ENCODE results near the gene MRGPRF. TPM values are rescaled to one million over a fixed set of nuclear protein-coding genes. Genes with fewer than 3 reads are reported as not detected.
"Not testable (repeated sequence)": the region's sequence is repeated elsewhere in the genome, so short reads cannot be mapped to it uniquely, and the experiment has no call there.

Gene MRGPRF
- total RNA-seq, 1 experiment from 2014 or later, result not detected

DNA sequence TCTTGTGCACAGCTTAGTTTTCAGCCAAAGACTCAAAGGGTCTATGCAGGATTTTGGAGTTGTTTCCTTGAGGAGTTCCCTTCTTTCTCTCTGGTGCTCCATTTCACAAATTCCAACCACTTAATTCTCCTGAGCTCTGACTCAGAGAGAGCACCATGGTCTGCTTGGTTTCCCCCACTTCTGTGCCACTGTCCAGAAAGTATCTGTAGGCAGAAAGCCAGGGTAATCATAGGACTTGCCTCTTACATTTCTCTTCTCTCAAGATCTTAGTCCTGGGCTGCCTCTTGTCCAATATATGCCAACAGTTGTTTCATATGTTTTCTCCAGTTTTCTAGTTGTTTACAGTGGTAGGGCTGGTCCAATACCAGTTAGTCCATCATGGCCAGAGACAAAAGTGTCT lies 25.8 kb downstream of the MRGPRF start:
- DNase-seq (ENCODE audit: low read depth), result no peak

DNA sequence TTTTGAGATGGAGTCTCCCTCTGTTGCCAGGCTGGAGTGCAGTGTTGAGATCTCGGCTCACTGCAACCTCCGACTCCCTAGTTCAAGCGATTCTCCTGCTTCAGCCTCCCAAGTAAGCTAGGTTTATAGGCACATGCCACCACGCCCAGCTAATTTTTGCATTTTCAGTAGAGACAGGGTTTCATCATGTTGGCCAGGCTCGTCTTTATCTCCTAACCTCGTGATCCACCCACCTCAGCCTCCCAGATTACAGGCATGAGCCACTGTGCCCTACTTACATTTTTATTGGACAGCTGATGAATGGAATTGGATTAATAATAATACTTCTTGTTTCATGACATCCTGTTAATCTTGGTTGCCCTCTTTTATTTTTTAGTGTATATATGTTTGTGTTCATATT lies 29.2 kb downstream of the MRGPRF start:
- DNase-seq (ENCODE audit: low read depth), result no peak

DNA sequence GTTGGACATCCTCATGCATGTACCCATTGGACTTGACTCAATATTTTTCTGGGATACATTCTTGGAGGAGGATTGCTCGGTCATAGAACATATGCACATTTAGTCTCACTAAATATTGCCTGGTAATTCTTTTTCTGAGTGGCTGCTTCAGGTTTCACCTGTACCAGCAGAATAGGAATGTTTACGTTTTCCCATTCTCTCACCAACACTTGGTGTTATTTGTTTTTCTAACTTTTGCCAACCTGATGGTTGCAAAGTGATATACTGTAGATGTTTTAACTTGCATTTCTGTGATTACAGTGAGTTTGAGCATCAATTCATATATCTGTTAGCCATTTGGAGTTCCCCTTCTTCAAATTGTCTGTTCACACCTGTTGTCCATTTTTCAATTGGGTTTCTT lies 30.9 kb downstream of the MRGPRF start:
- no peak for DNase-seq (ENCODE audit: low read depth)

DNA sequence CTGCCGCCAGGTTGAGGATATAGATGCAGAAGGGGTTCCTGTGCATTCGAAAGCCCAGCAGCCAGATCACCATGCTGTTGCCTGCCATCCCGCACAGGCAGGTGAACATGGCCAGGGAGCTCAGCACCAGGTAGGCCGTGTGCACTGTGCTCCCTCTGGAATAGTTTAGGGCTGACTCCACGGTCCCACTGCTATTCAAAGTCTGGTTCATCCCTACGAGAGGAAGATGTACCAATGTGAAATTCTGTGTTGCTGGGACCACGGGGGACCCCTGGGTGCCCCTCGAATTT lies 32.3 kb downstream of the MRGPRF start, which contains the start of gene MRGPRD:
MRGPRD (minus strand) TSS at position 211 of the 290 bp plus-strand sequence; CDS start at position 211, 0 bp downstream.
- no peak for DNase-seq (ENCODE audit: low read depth)

DNA sequence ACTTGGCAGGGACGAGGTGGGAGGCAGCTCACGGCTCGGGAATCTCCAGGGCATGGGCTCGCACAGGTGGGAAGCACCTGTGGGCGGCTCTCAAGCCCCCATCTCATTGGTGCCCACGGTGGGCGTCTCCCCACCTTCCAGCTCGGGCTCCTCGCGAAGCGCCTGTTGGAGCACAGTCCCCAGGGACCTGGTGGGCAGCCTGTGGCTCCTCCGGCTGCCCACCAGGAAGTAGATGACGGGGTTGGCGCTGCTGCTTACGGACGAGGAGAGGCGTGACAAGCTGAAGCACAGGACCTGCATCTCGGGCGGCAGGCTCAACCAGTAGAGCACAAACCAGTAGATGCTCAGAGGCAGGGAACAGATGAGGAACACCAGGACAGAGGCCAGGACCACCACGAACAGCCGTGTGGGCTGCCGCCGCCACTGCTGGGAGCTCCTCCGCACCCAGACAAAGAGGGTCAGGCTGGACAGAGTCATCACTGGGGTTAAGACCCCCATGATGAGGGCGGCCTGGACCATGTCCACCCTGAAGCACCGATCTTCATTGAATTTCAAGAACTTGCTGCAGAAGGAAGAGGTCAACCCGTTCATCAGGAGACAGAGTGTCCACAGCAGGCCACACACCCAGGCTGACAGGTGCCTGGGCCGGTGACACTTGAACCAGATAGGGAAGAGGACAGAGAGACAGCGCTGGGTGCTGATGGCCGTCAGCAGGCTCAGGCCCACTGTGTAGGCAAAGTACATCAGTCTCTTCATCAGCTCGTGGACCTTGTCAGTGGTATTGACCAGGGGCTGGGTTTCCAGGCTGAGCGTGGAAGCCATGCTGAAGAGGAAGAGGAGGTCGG lies 32.9 kb downstream of the MRGPRF start:
- DNase-seq (ENCODE audit: low read depth), result no peak

DNA sequence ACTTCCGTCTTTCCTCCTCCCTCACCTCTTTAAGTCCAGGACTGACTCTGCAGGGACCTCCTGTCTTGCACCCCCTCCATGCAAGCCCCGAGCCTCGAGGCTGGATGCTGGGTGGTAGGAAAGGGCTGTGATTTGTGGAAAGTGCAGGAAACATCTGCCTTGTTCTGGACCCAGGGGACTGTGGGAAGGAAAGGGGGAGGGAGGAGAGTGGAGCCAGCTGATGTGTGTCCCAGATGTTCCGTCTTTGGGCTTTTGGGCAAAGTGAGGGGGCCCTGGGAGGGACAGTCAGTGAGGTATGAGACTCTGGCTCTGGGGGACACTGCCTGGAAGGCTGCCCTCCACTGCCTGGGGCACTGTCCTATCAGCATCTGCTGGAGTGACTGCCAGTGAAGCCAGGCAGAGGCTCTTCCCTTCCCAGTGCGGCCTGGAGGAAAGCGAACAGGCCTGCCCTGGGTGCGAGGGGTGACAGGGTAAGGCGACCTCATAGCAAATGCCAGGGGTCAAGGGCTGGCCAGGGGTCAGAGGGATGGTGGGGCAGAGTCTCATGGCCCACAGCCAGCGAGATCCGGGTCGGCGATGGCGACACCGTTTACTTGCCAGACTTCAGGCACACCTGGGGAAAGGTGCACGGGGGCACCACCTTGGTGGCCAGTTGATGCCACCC lies 34.0 kb downstream of the MRGPRF start:
- no peak for DNase-seq (ENCODE audit: low read depth)

DNA sequence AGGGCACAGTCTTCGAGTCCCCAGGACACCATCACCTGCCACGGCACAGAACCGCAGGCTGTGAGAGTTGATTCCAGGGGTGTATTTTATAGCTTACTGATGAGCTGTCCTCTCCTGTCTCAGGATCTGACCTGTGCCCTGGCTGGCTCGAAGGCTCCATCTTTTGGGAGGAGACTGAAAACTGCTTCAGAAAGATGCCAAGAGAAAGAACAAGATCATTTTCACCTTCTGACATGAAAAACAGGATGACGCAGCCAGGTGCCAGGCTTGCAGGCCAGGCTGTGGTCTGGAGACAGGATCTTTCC lies 34.5 kb downstream of the MRGPRF start:
- no peak for DNase-seq (ENCODE audit: low read depth)

DNA sequence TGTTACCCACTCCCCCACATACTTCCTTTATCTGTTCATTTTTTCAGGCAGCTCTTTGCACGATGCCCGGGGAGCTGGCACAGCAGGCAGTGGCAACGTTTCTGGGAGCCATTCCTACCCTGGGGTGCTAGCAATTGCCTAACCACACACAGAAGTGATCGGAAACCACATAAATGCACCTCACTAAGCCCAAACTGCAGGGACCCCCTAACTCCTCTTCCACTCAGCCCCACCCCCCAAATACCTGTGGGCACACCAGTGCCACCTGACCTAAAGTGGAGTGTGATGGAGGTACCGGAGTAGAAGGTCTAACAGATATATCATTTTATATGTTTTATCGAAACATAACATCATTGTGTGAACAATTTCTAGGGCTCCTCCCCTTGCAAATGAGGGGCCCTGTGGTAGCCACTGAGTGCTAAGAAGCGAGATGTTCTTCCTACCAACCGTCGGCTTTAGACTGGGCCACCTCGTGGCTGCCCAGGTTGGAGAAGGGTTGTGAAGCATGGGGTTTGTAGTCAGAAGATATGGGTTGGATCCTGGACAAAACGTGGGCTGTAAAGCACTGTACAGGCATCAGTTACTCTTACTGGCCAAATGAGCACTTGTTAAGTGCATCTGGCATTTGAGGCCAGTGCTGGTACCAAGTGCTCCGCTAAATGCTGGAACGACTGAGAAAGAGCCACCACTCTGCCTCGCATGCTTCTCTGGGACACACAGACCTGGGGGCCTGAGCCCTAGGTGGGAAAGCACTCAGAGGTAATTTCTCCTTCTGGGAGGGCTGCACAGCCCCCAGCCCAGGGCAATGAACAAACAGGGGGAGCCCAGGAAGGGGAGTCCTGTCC lies 35.0 kb downstream of the MRGPRF start:
- no peak for DNase-seq (ENCODE audit: low read depth)

DNA sequence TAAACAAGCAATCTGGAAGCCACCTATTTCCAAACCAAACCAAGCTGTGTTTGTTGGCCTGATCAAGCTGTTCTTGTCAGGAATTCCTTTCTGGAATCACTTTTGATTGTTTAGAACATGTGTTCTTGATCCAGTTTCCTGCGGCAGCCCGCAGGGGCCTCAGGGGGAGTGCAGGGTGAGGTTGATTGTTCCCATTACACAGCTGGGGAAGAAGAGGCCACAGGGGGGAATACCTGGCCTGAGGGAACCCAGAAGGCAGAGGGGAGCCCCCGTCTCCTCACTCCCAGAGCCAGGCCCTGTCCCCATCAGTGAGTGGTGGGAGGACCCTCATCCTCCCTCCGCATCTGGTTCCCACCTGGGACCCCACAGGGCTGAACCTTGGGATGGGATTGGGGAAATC lies 36.5 kb downstream of the MRGPRF start:
- no peak for DNase-seq (ENCODE audit: low read depth)

DNA sequence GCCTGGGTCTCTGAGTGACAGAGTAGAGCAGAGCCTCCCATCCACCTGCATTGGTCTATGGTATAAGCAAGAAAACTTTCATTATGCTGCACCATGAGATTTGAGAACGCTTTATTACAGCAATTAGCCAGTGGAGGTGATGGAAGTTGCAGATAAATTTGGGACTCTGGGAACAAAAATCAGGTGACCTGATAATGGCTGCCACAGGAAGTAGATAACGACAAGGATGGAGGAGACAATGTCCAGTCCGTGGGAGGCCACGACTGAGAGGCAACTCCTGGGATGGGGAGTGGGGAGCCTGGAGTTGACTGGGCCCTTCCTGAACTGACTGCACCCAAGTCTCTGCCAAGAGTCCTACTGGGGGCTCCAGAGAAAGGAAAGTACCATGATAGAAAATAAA lies 37.0 kb downstream of the MRGPRF start:
- DNase-seq (ENCODE audit: low read depth), result no peak

DNA sequence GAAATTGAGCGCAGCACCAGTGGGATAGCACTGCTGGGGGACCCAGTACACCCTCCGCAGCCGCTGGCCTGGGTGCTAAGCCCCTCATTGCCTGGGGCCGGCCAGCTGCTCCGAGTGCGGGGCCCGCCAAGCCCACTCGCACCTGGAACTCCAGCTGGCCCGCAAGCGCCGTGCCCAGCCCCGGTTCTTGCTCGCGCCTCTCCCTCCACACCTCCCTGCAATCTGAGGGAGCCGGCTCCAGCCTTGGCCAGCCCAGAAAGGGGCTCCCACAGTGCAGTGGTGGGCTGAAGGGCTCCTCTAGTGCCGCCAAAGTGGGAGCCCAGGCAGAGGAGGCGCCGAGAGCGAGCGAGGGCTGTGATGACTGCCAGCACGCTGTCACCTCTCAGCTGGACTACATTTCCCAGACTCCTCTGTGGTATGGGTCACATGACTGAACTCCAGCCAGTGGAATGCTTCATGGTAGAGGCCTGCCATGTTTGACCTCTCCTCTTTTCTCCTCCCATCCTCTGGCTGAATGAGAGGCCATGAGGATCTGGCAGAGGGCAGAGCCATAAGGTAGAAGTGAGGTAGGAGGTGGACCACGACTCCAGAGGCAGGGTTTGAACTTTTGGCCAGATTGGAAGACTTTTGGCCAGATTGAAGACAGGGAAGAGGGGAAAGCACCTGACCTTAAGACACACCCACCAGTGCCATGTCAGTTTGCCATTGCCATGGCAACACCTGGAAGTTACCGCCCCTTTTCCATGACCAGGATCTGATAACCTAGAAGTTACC lies 38.4 kb downstream of the MRGPRF start:
- DNase-seq (ENCODE audit: low read depth), result peak; percentile 46

DNA sequence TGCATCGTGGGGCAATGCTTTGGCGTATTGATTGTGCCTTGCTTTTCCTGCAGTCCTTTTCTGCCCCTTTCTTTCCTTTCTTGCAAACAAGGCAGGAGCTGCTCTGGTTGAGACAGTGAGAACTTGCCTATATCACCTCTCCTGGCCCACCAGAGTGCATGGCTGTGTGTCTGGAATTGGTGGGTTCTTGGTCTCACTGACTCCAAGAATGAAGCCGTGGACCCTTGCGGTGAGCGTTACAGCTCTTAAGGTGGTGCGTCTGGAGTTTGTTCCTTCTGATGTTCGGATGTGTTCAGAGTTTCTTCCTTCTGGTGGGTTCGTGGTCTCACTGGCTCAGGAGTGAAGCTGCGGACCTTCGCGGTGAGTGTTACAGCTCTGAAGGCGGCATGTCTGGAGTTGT lies 39.3 kb downstream of the MRGPRF start:
- not testable (repeated sequence) for DNase-seq (ENCODE audit: low read depth)

DNA sequence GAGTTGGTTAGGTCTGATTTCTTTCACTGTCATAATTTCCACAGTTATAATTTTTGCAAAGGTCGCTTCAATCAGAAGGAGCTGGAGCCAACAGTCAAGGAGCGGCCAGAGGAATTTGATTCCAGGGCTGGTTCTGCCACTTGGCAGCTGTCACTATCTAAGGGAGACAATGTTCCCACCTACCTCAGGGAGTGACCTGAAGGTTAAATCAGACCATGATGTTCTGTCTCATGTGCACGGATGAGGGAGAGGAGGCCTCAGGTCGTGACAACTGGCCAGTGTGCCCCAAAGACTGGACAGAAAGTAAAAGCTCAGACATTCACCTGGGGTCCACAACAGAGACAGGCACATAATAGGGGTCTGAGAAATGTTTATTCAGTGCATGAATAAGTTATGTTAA lies 39.8 kb downstream of the MRGPRF start:
- DNase-seq (ENCODE audit: low read depth), result no peak

DNA sequence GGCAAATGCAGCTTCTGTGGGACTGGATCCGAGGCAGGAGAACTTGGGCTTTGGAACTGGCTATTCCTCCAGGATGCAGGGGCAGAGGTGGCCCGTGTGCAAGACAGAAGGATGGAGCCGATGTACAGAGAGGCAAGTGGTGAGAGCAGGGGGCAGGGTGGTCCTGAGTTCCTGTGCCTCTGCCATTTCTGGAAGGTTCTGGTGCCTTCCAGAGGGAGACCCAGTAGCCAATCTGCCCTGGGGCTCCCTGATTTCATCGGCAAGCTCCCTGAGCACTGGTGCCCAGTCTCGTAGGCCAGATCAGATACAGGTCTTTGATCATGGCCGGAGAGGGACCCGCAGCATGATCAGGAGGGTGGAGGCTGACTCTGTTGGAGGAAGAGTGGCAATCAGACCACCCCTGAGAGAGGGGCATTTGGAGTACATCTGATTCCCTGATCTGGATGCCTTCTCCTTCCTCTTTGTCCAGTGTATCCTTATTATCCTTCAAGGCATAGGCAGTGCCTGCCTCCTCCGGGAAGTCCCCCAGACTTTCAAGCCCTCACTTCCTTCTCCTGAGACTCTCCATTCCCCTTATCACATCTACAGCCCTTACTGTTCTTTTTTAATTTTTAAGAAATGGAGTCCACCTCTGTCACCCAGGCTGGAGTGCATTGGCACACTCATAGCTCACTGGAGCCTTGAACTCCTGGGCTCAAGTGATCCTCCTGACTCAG lies 42.0 kb downstream of the MRGPRF start:
- DNase-seq (ENCODE audit: low read depth), result no peak

DNA sequence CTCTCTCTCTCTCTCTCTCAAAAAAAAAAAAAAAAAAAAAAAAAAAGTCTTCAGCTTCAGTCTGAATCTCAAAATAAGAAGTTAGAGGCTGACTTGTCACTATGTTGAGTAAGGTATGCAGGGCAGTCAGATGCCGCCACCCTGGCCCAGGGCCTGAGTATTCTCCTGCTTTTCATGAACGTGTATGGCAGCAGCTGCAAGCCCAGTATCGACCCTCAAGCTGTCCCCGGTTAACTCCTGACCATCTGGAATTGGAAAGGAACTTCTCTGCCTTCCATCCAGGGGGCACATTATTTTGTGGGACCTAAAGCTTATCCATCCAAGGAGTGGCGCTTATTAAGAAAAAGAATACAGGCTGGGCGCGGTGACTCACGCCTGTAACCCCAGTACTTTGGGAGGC lies 43.7 kb downstream of the MRGPRF start:
- DNase-seq (ENCODE audit: low read depth), result no peak

DNA sequence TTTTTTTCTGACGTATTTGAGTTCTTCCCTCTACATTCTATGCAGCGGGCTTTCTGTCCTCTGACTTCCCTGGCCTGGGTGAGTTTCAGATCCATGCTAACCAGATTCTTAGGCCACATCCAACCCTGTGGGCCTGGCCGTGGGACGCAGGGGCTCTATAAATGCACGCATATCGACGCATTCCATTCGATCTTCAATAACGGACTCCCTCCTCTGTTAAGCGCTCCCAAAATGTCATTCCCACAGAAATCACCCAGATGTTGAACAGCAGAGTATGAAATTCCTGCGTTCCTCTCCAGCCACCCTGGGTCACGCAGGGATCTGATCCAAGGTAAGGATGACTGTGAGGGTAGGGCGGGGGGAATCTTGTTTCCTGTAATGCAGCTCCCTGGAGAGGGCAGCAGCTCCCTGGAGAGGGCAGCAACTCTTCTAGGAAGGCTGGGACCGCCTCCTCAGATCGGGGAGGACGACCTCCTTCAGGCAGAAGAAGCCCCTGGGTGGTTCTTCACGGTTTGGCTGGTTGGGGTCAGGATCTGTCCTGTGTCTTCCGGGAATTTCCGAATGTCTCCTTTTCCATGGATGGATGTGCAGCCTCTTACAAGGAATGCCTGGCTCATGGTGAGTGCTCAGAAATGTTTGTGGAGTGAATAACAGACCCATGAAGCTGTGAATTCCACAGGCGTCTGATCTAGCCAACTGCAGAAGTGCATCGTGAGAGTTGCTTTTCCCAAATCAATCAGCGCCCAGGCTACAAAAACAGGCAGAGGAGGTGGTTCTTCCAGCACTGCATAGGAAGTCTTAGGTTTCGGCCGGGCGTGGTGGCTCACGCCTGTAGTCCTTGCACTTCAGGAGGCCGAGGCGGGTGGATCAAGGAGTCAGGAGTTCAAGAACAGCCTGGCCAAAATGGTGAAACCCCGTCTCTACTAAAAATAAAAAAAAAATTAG lies 44.5 kb downstream of the MRGPRF start:
- DNase-seq (ENCODE audit: low read depth), result no peak

DNA sequence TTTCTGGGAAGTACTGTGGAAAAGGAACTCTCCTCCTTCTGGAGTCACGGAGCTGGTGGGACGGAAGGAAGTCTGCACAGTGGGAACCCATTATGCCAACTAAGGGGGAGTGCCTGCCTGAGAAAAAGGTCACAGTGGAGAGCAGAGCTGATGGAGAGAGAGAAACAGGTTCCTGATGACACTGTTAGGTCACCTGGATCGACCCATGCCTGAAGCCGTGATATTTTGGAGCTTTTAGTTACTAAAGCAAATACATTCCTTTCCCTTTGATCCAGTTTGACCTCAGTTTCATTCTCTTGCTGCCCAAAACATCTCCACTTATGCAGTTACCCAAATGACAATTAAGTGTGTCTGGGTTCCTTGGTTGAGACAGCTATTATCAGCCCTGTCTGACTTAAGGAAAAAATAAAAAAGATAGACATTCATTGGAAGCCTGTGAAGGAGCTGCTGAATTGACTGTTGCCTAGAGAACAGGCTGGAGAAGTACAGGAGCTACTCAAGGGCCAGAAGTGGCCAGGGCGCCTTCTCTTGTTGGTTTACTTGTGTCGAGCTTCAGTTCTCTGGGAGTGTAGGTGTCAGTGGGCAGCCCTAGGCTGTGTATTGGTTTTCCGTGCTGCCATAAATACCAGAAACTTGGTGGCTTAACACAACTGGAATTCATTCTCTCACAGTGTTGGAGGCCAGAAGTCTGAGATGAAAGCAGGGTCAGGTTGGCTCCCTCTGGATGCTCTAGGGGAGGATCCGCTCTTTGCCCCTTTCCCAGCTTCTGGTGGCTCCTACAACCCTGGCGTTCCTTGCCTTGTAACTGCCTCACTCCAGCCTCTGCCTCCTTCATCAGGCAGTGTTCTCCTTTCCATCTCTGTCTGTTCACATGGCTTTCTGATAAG lies 45.9 kb downstream of the MRGPRF start:
- DNase-seq (ENCODE audit: low read depth), result no peak

DNA sequence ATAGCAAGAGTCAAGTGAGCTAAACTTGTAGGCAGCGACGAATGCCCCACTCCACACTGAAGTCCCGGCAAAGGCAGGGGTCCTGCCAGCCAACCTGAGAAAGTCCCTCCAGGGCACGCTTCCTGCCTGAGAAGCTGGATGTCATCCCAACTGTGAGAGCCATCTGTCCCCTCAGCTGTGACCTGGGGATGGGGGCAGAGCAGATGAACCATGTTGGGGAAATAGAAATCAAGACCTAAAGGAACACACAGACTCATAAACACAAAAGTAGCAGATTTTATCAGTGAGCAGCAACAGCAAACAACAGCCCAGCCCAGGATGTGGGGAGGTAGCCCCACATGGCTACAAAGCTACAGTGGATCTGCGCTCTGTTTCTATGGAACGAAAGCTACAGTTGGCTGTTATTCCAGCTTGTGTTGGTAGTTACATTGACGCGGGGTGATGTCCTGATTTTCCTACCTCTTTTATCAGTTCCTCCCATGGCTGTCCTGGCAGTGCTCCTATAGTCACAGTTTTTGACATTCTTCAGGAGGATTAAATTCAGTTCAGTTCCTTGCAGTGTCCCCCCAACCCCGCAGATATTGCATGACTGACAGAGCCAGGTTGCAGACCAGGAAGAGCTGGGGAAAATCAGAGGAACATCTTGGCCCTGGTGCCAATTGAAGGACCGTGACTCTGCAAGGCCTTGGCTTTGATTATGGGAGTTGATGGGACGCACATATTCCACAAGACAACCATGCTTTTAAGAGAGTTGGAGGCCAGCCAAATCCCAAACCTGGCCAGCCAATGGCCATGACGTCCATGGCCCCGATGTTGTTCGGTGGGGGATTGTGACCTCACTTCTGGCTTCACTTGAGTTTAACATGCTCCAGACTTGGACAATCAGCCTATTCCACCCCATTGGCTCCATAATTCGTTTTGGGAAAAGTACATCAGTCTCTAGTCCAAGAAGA lies 46.9 kb downstream of the MRGPRF start:
- DNase-seq (ENCODE audit: low read depth), result no peak
